MCF 10A (cell line): ENCODE results near the gene TMEM184C. TPM values are rescaled to one million over a fixed set of nuclear protein-coding genes. Genes with fewer than 3 reads are reported as not detected.

Source experiments
- BruUV-seq: library from RNA; stranded (reverse); fragments of 400-500 nt; replicated peaks from 2 replicates; lab custom pipeline; 2021; lab: Mats Ljungman, UMichigan
- CTCF ChIA-PET: fragments of 300-600 bp; sonication (Branson Sonifier 250); formaldehyde crosslinking; extraction: SDS; loops from one replicate; lab custom pipeline; 2021; ENCODE audit warnings: antibody characterized with exemption, inconsistent platforms; lab: Yijun Ruan, JAX
- POLR2A ChIA-PET: fragments of 300-600, 350-650 bp; sonication (Branson Sonifier 250); formaldehyde crosslinking; extraction: SDS; loops from one replicate; lab custom pipeline; 2020; ENCODE audit warnings: antibody characterized with exemption, inconsistent platforms; lab: Yijun Ruan, JAX
- DNase-seq: peaks from one replicate; pipeline ENCODE4 v3.0.0-alpha.2; 2018; ENCODE audit not compliant: unreplicated experiment
- H3K27ac Mint-ChIP-seq: one replicate; pipeline ENCODE4 v1.8.0; 2022; ENCODE audit warnings: mild to moderate bottlenecking, low read depth, mixed read lengths; ENCODE audit not compliant: unreplicated experiment
- H3K27me3 Mint-ChIP-seq: one replicate; pipeline ENCODE4 v1.8.0; 2022; ENCODE audit warnings: mixed read lengths; ENCODE audit not compliant: insufficient read depth, unreplicated experiment
- H3K36me3 Mint-ChIP-seq: one replicate; pipeline ENCODE4 v1.8.0; 2022; ENCODE audit warnings: mild to moderate bottlenecking, moderate library complexity, mixed read lengths; ENCODE audit not compliant: insufficient read depth, unreplicated experiment
- H3K4me1 Mint-ChIP-seq: one replicate; pipeline ENCODE4 v1.8.0; 2022; ENCODE audit warnings: mixed read lengths; ENCODE audit not compliant: insufficient read depth, unreplicated experiment
- H3K4me3 Mint-ChIP-seq: one replicate; pipeline ENCODE4 v1.8.0; 2022; ENCODE audit warnings: mild to moderate bottlenecking, moderate library complexity, mixed read lengths; ENCODE audit not compliant: unreplicated experiment
- H3K9me3 Mint-ChIP-seq: one replicate; pipeline ENCODE4 v1.8.0; 2022; ENCODE audit warnings: mixed read lengths; ENCODE audit not compliant: unreplicated experiment
- CTCF ChIP-seq: fragments of 200-600 bp; IDR thresholded peaks from one replicate; pipeline ENCODE4 v1.8.0; 2022; ENCODE audit warnings: antibody characterized with exemption, mild to moderate bottlenecking; ENCODE audit not compliant: unreplicated experiment
- intact Hi-C: fragments of 100-400 bp; cut with micrococcal nuclease; formaldehyde crosslinking; loops from 2 replicates; pipeline ENCODE4 v1.14.1; 2022
- total RNA-seq: library from RNA; stranded (reverse); gene quantifications from 2 replicates; pipeline ENCODE4 v1.2.3, GENCODE V29; 2022

TMEM184C gene
- total RNA-seq, 1 experiment from 2014 or later: 33.9 TPM

DNA sequence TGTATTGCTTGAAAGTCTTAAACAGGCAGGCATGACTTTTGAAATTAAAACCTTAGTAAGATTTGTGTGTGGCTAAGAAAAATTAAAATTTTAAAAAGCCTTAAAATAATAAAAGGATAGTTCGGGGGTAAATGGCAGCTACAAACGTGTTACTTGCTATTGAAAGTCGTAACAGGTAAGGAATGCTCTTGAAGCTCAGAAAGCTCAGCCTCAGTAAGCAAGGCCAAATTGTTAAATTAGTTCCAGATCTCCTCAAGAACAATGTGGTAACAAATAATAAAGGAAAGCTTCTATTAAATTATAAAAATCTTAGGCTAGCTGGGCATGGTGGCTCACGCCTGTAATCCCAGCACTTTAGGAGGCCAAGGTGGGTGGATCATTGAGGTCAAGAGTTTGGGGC lies 41.3 kb downstream of the TMEM184C start:
- POLR2A ChIA-PET: no interaction called here
- peaks cover 63% of the 10 kb centered on the region for H3K36me3 Mint-ChIP-seq
- H3K4me1 Mint-ChIP-seq: no peaks in the 10 kb centered on the region
- no TSS peak for BruUV-seq
- no peak for DNase-seq
- H3K4me3 Mint-ChIP-seq: no peak overlapping the region
- no peaks in the 10 kb centered on the region for H3K9me3 Mint-ChIP-seq
- CTCF ChIA-PET: interaction anchor here (0.6 kb wide), 1 partner anchor 53 kb away, joined by 4 read pairs; no protein-coding TSS in a partner anchor
- intact Hi-C loops: no loop called here
- H3K27ac Mint-ChIP-seq: peak overlapping the region; percentile 9
- no peaks in the 10 kb centered on the region for H3K27me3 Mint-ChIP-seq
- TF ChIP-seq CTCF: no peak

GRCh38 chr4:147674073-147674472 lies 56.9 kb downstream of the TMEM184C start:
- H3K4me1 Mint-ChIP-seq: no peaks in the 10 kb centered on the region

GRCh38 chr4:147674496-147674895 lies 57.3 kb downstream of the TMEM184C start:
- Mint-ChIP-seq H3K9me3 (no peaks in the 10 kb centered on the region), H3K36me3 (peaks cover 29% of the 10 kb centered on the region), H3K4me1 (no peaks in the 10 kb centered on the region), H3K27me3 (no peaks in the 10 kb centered on the region), H3K27ac (no peak overlapping the region), H3K4me3 (no peak overlapping the region)
- ChIA-PET CTCF (interaction anchor here (0.6 kb wide), 1 partner anchor 1121 kb away, joined by 3 read pairs; no protein-coding TSS in a partner anchor), POLR2A (interaction anchor here (0.6 to 1.5 kb wide), 2 partner anchors 57 to 242 kb away, joined by 4 read pairs; partner anchors contain the start of gene TMEM184C)
- no peak for TF ChIP-seq CTCF
- DNase-seq: no peak
- intact Hi-C loops: no loop called here
- no TSS peak for BruUV-seq

More at GRCh38 chr4:147674073-147674472, 56.9 kb downstream of the TMEM184C start:
- H3K9me3 Mint-ChIP-seq: no peaks in the 10 kb centered on the region
- H3K27ac Mint-ChIP-seq: no peak overlapping the region
- BruUV-seq: no TSS peak
- ChIA-PET POLR2A (interaction anchor here (1.5 kb wide), 1 partner anchor 57 kb away, joined by 4 read pairs; the partner anchor contains the start of gene TMEM184C), CTCF (interaction anchor here (1.6 kb wide), 1 partner anchor 193 kb away, joined by 5 read pairs; no protein-coding TSS in a partner anchor)
- intact Hi-C loops: no loop called here
- H3K27me3 Mint-ChIP-seq: no peaks in the 10 kb centered on the region
- H3K4me3 Mint-ChIP-seq: no peak overlapping the region
- peaks cover 25% of the 10 kb centered on the region for H3K36me3 Mint-ChIP-seq
- no peak for DNase-seq
- TF ChIP-seq CTCF: no peak

GRCh38 chr4:147678106-147678505 lies 60.9 kb downstream of the TMEM184C start:
- peaks cover 11% of the 10 kb centered on the region for H3K4me1 Mint-ChIP-seq
- no peak overlapping the region for H3K27ac Mint-ChIP-seq
- TF ChIP-seq CTCF: no peak
- no peaks in the 10 kb centered on the region for H3K9me3 Mint-ChIP-seq
- intact Hi-C loops: no loop called here
- POLR2A ChIA-PET: interaction anchor here (0.5 kb wide), 1 partner anchor 259 kb away, joined by 3 read pairs; no protein-coding TSS in a partner anchor
- no peak for DNase-seq
- H3K36me3 Mint-ChIP-seq: peaks cover 19% of the 10 kb centered on the region
- no TSS peak for BruUV-seq
- H3K27me3 Mint-ChIP-seq: no peaks in the 10 kb centered on the region
- CTCF ChIA-PET: interaction anchor here (0.7 kb wide), 1 partner anchor 189 kb away, joined by 4 read pairs; no protein-coding TSS in a partner anchor
- no peak overlapping the region for H3K4me3 Mint-ChIP-seq
